GM19467 (cell line): ENCODE results near the gene TTYH2.
A peak's percentile ranks its signal among the peaks of the same experiment; 100 is the strongest.

Source experiments
- ATAC-seq: cut with Tn5 transposase; IDR thresholded peaks from one replicate; pipeline ENCODE4 v1.9.1; 2021; ENCODE audit warnings: mild to moderate bottlenecking, moderate library complexity; ENCODE audit not compliant: unreplicated experiment

TTYH2 gene

DNA sequence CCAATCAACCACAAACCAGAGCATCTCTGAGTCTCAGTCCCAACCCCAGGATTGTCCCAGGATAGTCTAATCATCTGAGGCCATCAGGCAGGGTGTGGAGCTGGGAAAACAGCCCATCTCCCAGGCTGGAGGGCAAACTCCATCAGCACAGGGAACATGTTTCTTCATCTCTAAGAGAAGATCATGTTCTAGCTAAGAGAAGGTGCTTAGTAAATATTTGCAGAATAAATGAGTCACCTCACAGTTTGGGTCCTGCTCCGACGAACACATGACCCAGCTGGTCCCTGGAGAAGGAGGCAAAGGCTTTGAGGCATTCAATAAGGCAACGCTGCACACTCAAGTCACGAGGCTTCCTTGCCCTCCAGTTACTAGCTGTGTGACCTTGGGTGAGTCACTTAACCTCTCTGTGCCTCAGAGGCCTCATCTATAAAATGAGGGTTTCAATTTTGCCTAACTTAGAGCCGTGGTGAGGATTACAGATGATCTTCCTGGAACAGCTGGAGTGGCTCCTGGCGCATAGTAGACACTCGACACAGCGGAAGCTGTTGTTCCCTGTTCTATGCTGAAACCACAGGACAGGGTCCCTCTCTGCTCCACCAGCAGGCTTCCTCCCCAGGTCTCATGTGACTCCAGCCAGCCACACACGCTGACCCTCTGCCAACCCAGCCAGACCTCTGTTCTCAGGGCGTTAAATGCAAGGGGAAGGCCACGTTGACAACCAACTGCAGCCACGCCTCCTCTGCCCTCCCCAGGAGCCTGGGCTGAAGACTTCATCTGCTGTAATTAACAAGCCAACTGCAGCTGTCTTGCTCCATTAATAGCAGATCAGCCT is 20.2 kb upstream of the TTYH2 start:
- no peak for ATAC-seq

DNA sequence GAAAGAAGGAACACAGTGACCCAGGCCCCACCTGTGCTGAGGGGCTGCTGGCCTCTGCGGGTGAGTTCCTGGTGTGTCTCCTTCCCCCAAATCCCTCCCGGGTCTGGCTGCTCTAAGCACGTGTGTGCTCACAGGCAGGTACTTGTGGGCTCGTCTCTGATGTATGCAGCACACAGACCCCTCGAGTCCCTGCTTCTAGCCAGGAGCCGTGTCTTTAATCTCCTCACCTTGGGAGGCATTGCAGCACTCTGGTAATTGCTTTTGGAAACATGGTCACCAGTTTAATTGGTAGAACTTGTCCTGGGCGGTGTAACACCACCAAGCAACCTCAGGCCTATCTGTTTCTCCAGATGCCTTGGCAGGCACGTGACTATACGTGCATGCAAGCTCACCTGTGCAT is 18.7 kb upstream of the TTYH2 start:
- ATAC-seq = no peak

DNA sequence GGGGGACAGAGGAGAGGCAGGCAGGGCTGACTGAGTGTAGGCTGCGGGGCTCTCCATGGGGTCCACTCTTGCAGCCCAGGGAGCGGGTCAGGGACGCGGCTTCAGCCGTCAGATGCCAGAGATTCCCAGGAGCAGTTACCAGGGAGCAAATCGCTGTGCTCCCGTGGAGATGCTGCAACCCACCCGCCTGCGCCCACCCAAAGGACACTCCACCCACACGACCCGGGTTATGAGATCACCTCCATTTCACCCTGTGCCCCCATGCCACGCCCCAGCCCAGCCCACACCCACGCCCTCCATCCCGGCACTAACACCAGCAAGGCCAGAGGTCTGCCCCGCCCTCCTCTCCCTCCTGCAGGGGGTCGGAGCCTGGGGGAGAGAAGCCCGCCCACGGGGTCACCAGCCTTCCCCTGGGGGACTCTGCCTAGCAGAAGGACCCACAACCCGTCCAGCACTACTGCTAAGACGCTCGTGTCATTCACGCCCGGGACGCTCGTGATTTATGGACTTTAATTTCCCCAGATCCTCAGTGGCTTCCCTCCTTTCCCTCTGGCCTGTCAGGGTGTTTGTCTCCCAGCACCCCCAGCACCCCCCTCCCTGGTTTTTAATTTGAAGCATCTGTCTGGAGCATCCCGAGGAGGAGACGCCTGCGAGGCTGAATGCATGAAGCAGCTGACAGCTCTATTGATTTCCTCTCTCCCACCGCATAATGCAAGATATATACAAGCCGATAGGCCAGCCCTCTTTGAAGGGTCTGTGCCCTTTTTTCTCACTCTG is 16.6 kb upstream of the TTYH2 start:
- ATAC-seq = no peak

DNA sequence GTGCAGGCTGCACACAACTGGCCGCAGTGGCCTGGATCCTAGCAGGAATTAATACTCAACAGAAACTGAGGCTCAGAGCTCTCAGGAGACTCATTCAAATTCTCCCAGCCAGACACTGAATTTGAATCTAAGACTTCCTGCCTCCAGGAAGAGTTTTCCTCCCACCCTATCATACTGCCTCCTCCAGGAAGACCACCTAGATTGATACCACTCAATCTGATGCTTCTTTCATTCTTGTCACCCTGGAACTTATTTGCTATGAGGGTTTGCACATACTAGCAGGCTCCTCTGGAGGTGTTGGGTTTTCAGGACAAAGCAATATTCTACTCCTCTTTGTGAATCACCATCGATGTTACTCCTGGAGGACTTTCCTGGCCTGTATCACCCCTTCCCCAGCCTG is 15.6 kb upstream of the TTYH2 start:
- ATAC-seq = no peak

DNA sequence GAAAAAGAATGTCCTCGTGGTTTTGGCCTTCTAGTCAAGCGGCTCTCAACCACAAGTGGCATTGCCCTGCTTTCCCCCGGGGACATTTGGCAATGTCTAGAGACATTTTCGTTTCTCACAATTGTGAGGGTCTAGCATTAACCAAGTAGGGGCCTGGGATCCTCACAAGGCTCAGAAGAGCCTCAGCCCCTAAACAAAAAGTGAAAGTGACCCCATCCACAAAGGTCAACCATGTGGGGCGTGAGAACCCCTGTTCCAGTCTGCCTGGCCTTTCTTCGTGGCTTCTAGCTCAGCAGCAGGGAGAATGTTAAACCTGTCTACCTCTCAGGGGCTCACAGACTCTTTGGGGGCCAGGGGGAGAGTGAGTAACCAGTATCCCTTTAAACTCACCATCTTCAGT is 14.7 kb upstream of the TTYH2 start:
- ATAC-seq = no peak

DNA sequence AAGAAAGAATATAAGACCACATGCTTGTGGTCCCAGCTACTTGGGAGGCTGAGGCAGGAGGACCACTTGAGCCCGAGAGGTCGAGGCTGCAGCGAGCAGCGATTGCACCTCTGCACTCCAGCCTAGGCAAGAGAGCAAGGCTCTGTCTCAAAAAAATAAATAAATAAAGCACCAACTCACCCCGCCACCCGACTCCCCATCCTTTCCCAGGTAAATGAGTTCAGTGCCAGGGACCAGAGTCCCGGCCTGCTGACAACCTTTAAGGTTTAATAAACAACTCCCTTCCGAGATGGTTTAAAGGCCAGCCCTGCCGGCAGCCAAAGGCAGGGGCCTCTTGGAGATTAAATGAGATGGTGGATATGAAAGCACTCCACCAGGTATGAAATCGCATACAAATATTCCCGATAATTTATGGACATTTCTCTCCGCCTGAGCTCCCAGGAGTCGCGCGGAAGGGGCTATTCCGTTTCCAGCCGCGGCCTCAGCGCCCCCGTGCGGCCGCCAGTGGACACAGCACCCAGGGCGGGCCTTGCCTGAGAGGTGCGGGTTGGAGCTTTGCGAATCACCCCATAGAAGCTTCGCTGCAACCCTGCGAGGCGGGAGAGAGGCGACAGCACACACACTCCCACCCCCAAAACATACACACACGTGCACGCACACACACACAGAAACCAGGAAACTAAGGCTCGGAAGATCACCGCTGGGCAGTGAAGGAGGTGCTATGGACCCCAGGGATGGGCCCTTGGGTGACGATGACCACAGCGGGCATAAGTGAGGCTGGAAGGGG is 13.9 kb upstream of the TTYH2 start:
- no peak for ATAC-seq

DNA sequence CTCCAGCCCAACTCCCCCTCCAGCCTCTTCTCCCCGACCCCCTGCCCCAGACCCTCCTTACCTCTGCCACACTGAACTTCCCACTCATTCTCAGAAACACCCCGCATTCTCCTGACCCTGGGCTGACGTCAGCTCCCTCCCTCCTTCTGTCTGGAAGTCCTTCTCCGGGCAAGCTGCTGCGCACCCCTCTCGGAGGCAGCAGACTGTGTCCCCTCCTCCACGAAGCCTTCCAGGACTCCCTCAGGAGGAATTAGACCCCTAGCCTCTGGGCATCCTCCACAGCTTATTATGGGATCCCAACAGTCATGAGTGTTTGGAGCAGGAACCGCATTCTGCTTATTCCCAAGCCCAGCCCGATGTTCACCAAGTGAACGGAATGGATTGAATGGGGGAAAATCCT is 13.3 kb upstream of the TTYH2 start:
- ATAC-seq = no peak

DNA sequence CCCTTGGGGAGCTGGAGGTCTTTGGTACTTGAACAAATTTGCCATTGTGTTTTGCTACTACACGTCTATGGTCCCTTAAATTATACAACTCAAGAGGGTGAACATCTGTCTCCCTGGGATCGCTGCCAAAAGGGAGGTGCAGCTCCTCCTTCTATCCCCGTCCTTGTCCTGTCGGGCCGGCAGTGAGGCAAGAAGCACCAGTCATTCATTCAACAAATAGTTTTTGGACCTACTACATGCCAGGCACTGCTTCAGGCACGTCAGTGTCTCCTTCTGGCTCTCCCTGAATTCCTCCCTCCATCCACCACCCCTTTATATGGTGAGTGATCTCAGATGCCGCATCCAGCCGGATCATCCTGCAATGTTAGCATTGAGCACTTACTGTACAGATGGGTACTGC is 12.1 kb upstream of the TTYH2 start:
- ATAC-seq = no peak

DNA sequence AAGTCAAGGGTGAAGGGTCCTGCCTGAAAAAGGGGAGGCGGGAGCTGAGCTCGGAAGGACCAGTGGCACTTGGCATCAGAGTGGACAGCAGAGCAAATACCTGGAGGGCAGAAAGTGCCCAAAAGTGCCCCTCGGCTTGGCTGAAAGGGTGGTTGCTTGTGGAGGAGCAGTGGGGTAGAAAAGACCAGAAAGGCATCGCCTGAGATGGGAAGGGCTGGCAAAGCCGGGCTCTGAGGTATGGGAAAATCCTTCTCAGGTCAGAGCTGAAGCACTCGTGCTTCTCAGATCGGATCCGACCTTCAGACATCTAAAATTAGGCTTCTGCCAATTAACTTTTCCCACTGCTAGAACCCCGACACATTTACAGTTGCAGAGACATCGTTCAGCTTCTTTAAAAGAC is 11.4 kb upstream of the TTYH2 start:
- ATAC-seq = no peak

DNA sequence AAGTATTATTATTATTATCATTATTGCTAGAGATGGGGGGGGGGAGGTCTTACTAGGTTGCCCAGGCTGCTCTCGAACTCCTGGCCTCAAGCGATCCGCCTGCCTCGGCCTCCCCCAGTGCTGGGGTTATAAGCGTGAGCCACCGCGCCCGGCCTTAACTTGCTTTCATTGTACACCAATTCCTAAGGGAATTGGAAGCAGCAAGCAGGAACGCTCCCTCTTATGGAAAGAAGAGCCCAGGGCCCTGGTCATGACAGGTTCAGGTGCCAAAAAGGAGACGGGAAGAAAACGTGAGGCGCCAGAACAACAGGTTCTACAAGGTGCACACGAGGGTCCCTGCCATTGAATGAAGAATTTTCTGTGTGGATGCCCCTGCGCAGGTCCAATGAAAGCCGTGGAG is 10.4 kb upstream of the TTYH2 start:
- ATAC-seq = no peak

DNA sequence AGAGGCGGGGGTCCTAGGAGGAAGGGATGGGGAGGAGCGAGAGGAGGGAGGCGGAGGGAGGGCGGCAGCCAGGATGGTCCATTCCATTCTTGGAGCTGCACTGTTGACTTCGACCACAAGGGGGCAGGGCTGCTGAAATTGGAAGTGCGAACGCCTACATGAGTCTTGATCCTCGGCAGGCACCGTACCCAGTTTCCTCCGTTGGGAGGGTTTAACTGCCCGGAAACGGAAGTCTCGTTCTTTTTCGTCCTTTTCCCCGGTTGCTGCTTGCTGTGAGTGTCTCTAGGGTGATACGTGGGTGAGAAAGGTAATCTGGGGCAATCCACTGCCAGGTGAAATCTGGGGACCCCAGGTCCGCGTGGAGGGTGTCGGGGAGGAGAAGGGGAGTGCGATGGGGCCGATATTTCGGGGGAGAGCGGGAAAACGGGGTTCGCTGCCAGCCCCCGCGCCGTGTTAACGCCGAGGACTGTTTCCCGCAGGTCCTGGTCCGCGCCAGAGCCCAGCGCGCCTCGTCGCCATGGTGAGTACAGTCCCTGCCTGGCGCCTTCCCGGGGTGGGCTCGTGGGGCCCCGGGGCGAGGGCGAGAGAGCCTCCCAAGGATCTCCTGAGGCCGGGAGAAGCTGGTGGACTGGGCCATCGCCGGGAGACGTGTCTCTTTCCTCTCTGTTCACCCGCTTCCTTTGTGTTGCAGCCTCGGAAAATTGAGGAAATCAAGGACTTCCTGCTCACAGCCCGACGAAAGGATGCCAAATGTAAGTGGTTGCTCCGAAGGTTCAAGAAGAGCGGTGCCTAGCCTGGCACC is 9.7 kb upstream of the TTYH2 start, which contains the start of gene RPL38:
RPL38 (plus strand) TSS at position 240 of the 802 bp plus-strand sequence; CDS start at position 518, 278 bp downstream.
- peak; percentile 46 for ATAC-seq

DNA sequence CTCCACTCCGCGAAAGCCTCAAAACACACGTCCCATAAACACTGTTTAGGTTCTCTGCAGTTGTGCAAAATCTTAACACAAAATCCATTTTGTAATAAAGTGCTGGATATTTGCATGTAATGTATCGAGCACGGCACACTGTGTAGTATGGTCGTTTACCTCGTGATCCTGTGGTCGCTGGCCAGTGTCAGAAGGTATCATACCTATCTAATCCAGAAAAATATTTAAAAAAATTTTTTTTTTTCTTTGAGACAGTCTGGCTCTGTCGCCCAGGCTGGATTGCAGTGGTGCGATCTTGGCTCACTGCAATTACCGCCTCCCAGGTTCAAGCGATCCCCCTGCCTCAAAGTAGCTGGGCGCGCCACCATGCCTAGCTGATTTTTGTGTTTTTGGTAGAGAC is 8.9 kb upstream of the TTYH2 start:
- ATAC-seq = no peak

DNA sequence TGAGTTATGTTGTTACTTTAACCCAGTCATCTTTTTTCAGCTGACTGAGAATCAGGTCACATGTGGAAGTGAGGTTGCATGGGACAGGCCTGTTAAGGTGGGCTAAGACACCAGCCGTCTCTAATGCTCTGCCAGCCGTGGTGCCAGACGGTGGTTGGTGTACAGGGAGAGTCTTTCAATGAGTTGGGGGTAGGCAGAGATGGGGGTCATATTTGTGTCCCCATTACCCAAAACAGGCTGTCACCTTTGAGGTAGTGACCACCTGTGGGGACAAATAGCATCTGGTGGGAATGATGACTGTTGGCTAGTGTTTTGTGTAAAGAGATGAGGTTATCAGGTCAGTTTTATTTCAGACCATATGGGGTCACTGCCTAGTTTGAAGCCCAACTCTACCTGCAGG is 8.1 kb upstream of the TTYH2 start:
- no peak for ATAC-seq

DNA sequence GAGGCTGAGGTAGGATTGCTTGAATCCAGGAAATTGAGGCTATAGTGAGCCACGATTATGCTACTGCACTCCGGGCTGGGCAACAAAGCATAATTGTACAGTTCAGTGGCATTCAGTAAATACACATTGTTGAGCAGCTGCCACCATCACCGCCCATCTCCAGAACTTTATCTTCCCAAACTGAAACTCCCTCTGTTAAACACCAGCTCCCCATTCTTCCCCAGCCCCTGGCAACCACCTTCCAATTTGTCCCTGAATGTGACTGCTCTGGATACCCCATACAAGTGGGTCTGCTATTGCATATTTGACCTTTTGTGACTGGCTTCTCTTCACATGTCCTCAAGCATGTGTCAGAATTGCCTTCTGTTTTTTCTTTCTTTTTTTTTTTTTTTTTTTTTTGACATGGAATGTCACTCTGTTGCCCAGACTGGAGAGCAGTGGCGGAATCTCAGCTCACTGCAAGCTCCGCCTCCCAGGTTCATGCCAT is 7.0 kb upstream of the TTYH2 start:
- ATAC-seq = no peak

DNA sequence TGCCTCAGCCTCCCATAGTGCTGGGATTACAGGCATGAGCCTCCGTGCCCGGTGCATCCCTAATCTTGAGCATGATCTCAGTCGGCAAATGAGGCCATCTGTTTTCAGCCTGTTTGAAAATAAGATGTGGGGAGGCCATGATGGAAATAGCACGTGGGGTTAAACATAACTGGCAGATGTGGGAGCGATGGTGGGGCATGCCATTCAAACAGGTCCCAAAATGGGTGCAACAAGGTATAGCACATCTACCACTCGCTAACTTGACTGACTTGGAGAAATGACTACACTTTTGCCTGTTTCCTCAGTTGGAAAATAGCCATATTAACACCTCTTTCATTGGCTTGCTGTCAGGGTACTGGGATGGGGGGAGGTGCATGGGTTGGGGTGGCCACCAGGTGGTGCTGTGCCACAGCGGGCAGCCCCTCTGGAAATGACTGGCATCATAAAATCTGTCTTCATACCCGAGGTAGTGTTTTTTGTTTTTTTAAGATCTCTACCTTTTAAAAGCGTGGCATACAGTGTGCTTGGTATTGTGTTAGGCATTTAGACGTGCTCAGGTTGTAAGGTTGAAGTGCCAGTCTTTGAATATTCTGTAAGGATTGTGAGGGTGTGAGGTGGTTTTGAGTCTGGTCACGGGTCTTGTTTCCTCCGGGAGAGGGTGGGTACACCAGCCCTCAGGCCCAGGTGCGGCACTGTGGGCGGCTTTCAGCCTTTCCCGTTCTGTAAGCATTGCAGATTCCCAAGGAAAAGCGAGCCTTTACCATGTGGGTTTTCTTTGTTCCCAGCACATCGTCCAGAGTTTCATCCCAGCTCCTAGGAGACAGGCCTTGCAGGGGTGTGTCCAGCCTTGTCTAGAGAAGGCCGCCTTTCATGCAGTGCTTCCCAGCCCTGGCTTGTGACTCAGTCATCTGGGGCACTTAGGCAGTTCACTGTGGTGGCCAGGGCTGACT is 2.9 kb upstream of the TTYH2 start:
- no peak for ATAC-seq

DNA sequence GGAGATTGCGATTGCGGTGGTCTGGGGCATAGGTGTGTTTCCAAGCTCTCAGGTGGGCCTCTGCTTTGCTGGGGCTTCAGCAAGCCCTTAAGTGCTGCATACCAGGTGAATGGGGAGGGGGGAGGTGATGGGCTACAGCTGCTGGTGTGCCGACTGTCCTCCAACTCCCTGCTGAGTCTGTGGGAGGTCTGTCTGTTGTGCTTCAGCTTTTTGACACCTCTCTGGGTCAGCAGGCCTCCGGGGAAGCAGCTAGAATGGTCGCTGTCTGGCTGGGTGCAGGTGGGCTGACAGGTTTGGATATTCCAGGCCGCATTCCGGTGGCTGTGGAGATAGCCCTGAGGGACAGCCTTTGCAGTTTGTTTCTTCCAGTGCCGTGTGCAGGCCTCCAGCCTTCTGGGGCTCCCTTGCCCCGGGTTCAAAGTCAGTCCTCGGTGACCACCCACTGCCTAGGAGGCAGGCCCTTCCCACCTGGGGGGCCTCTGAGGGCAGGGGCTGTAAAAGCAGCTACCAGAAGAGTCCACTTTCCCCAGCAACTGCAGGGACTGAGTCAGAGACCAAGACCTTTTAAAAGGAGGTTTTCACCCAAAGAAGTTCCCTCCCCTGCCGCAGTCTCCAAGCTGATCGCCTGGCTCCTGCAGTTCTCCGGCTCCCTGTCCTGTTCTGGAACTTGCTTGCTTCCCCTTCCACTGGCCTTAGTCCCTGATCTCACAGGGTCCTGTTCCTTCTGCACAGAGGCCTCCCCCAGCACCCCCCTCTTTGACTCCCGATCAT is 2.0 kb upstream of the TTYH2 start:
- ATAC-seq = no peak

DNA sequence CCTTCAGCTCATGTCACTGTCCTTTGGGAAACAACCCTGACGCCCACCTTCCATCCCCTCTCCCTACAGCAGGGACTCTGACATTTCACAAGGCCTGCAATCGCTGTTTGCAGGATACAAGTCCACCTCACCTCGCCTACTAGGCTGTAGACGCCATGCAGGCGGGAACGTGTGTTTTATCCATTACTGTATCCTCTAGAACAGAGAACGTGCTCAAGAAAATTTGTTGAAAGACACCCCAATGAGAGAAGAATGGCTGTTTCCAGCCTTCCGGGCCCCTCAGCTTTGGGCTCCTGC is 1.5 kb upstream of the TTYH2 start:
- ATAC-seq = no peak

DNA sequence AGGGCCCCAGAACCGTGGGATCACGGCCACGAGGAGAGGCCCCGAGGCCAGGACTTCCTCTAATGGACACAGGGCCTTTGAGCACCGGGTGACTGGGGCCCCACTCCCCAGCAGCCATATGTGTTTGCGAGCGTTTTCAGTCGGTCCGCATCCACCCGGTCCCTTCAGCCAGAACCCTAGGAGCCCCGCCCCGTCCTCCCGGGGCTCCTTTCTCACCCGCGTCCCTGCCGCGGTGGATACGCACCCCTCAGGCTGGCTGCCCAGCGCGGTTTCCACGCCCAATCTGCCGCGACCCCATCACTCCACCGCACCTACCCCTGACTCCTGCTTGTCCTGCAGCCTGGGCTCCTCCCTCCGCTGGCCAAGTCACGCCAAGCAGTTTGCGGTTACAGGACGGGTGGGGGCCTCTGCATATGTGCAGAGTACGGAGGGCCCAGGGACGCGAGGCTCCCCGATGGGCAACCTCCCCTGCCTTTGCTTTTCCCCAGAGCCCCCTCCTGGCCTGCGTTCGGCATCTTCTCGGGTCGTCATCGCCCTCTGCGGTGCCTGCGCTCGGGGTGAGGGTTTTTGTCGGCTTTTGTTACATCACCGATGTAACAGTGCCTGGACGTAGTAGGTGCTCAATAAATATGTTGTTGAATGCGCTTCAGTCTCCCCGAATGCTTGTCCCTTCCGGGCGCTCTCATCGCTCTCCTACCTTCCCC is 1.0 kb upstream of the TTYH2 start:
- ATAC-seq = no peak
